Mucosa of gallbladder (tissue), 1 donor: ENCODE results near the gene ULK4. TPM values are rescaled to one million over a fixed set of nuclear protein-coding genes. Genes with fewer than 3 reads are reported as not detected.

Experiments
- DNase-seq: peaks from one replicate; pipeline ENCODE4 v3.0.0-alpha.2; 2020; ENCODE audit warnings: low spot score
- total RNA-seq: library from RNA; stranded (reverse); gene quantifications from one replicate; pipeline ENCODE4 v1.2.1, GENCODE V29; 2021
- donor health status: DM: no; HTN: no; CAD: no.

ULK4 gene
- total RNA-seq, 1 donor from 2014 or later, result 9.8 TPM

DNA sequence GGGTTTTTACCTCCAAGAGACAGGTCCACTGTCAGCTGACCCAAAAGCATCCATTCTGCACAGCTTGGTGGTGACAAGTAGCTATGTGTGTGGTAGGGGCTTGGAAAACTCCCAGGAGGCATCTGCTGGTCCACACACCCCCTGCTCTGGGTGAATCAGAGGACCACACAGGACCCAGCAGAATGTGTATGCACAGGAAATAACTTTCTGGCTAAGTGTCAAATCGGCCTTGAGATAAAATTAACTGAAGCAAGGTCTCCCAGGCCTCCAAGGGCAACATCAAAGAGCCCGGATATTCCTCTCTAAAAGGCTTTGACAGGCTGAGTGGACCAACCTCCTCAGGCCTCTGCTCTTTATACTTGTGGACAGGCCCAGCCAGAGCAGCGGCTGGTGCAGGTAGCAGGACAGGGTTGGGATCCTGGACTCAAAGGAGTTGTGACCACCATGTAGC, 696.1 kb downstream of the ULK4 start:
- DNase-seq, result no peak

DNA sequence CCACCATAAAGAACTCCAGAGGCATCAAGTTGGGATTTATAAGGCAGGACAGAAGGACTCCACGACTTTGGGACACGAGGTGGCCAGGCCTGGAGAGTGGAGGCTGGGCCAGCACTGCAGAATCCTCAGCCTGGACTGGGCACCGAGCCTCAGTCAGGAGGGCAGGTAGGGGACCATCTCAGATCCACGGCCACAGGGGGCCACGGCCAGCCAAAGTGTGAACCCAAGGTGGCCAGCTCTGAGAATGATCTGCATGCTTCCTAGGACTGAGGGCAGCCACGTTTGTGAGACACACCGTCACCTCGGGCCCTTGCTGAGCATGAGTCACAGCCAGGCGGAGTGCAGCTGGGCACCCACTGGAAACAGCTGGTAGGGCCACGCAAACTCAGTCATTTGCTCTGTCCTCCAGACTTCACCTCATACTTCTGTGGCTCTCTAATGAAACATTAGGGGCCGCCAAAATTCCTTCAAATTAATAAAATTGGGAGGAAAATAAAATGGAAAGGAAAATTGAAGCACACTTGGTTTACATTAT, 696.8 kb downstream of the ULK4 start:
- DNase-seq, result no peak

GRCh38 chr3:41260063-41260450, 701.8 kb downstream of the ULK4 start:
- no peak for DNase-seq

DNA sequence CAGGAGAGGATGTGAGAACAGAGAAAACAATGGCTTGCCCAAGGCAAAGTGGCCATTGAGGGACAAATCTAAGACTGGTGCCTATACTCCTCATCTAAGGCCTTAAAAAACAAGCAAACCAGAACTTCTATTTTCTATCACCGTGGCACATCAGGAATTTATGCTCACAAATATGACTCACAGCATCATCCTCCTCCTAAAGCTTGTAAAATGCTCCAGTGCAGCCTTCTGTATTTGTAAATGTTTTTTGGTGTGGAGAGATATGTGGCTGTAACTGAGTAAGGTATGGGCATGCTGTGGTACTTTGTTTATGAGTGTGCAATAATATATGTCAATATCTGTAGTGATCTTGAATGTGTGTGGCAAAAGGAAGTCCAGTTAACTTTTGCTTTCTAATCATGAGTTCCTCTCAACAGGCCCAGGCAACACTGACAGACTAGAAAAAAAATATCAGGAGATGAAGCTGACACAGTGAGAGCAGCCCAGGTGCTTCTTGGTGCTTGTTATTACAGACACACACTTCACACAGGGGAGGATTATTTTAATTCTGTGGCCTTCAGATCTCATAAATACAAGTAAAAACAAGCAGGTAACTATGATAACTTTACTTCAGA, 702.3 kb downstream of the ULK4 start:
- no peak for DNase-seq

DNA sequence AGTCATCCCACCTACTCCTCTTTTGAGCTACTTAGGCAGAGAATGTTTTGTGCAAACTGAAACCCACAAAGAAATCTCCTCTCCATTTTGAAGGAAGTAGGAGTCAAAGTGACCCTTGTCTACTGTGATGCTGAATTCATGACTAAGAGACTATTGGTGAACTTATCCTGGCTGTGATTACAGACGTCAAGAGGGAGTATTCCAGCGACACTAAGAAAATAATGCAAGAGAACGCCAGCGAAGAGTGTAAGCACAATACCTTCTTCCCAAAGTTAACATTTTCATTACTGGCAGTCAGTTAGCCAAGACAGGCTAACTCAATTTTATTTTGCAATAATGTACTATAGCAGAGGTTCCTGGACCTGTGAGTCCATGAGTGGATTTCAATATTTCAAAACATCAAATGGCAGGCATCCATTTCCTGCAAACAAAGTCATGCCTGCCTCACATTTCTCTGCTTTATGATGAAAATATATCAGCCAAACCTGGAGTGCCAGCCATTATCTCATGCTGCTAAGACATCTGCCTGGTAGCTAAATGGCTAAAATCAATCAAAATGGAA, 703.6 kb downstream of the ULK4 start:
- no peak for DNase-seq

GRCh38 chr3:41251593-41251992, 710.3 kb downstream of the ULK4 start:
- DNase-seq, result no peak

DNA sequence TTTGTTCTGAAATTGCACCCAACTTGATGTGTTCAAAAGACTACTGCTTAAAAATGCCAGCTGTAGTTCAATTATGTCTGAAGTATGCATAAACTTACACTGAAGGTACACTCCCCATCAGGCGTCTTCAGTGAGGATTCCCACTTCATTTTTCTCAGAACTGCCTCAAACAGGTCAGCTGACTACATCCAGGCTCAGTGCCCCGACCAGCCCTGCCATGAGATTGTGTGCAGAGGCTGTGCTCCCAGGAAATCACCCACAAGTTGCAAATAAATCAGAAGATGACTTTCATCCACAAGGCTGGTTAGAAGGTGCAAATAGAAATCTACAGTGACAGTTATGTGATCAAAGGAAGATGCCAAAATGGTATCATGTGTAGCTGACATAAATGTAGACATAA, 711.1 kb downstream of the ULK4 start:
- no peak for DNase-seq

GRCh38 chr3:41249318-41249717, 712.6 kb downstream of the ULK4 start:
- DNase-seq, result no peak

DNA sequence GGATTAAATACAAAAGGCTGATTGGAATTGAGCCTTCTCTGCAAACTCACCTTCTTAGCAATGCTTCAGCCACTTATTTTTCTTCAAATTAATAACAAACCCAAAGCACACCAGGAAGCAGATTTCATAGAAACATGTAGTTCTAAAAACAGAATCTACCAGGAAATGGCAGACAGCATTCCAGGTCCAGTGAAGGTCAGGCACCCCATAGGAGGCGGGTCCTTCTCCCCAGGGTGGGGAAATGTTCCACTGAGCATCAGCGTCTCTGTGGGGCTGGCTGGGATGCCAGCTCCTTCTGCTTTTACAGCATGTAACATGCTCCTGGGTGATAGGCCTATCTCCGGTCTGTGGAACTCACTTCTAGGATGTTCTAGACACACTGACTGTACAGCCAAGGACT, 713.4 kb downstream of the ULK4 start:
- DNase-seq, result no peak

DNA sequence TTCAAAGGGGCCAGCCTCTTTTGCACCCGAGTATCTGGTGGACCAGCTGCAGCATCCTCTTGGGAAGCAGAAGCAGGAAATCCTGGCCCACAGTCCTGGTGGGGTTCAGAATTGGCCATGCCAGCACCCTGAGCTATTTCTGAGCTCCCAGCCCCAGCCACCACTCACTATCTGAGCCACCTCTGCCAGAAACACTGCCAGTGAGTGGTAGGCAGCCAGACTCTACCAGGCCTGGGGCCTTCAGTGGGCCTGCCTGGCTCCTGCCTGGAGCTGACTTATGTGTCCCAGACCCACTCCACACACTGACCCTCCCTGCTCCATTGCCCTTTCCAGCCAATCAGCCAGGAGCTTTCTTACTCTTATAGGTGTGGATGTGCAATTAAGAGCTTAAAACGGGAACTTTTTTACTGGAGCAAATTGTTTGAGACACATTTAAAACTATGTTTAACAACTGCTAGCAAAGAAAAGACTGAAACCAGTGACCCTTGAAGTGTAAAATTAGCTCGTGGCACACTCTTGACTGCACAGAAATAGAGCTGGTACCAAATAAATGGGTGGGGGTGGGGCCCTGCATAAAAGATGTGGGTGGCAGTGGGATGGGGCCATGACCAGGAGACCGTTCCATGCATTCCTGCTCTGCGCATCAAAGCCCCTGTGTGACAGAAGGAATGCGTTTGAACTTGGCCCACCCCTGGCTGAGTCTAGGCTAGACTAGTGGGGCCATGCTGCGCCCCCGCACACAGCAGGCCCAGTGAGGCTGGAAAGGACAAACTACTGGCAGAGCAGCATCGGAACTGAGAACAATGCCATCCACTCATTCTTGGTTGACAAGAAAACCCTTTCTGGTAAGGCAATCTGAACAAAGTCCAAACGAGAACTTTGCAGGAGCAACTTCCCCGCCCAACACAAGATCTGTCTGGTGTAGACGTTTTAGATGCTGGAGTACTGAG, 714.6 kb downstream of the ULK4 start:
- DNase-seq, result no peak

GRCh38 chr3:41244620-41245336, 717.1 kb downstream of the ULK4 start:
- DNase-seq, result no peak

GRCh38 chr3:41243183-41243582, 718.7 kb downstream of the ULK4 start:
- DNase-seq, result no peak

DNA sequence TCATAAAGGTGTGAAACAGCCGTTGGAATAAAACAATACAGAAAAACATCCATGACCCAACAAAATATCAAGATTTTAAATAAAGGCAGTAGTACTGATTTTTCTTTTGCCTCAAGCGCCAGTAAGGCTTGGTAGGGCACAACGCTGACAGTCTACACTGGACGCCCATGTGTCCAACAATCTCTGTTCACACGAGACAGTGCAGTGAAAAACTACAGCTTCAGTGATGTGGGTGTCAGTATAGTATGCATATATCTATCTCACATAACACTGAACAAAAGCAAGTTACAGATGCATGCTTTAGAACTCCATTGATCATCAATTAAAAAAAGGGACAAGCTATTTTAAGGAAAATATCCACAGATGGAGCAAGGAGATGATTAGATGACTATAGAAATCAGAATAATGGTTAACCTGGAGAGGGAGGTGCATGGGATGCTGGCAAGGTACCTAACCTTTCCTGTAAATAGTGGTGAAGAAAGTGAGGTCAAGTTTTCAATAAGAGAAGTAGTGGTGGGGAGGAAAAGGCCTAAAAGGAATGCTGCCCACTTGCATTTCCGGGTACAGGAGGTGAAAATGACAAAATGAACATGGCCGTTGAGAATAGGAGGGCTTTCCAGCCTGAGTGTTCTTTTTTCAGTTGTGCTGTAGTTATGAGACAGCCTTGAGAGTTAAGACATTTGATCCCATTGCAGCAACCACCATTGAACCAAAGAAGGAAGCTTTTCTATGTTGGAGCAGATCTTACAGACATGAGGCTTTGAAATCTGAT, 719.9 kb downstream of the ULK4 start:
- no peak for DNase-seq

GRCh38 chr3:41241161-41241560, 720.7 kb downstream of the ULK4 start:
- DNase-seq, result no peak

- no peak for DNase-seq
Observed at GRCh38 chr3:41239587-41239986, 722.3 kb downstream of the ULK4 start.

GRCh38 chr3:41237907-41238306, 724.0 kb downstream of the ULK4 start:
- DNase-seq, result no peak

GRCh38 chr3:41236228-41236627, 725.7 kb downstream of the ULK4 start:
- DNase-seq, result no peak

GRCh38 chr3:41234823-41235721, 726.8 kb downstream of the ULK4 start:
- no peak for DNase-seq

DNA sequence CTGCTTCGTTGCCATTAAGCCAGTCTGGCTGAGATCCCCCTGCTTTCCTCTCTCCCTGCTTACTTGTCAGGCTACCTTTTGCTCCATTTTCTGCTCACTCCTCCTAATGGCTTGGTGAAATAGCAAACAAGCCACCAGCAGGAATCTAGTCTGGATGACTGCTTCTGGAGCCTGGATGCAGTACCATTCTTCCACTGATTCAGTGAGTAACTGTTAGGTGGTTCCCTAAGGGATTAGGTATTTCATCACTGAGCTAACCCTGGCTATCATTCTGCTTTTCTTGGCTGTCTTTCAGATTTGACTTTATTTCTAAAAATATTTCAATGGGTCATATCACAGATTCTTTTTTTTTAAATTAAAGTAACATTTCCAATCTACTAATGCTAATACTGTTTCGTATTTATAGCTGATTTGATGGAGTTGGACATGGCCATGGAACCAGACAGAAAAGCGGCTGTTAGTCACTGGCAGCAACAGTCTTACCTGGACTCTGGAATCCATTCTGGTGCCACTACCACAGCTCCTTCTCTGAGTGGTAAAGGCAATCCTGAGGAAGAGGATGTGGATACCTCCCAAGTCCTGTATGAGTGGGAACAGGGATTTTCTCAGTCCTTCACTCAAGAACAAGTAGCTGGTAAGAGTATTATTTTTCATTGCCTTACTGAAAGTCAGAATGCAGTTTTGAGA, 737.6 kb downstream of the ULK4 start:
- no peak for DNase-seq
